ENCODE data around the gene CD247.
A peak's percentile ranks its signal among the peaks of the same experiment; 100 is the strongest.

Gene CD247

DNA sequence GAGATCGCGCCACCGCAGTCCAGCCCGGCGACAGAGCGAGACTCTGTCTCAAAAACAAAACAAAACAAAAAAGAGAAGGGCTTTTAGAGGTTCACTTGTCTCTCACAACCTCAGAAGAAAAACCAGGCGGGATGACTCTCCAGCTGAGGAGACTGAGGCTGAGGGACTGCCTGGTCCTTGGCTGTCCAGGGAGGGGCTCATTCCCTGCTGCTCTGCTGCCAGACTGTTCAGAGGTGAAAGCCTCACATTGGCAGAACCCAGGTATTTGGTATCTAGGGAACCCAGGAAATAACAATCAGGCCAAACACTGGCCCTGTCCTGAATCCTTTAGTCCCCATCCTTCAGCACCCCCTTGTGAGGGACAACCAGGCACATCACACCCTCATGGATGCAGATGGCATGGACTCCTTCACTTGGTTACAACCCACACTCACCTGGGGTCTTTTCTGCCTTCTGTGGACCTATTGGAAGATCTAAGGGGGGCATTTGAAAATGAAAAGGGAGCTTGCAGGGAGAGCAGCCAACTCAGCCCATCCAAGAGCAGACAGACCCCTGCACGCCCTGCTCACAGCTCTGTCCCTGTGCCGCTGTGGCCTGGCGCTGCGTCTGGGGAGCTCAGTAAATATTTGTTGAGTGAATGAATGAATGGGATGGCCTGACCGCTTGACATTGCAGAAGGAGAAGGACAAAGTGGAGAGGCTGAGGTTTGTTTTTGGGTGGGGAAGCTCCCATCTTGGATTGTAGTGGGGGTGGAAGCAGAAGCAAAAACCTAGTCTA, 33.4 kb downstream of the CD247 start:
- DNase-seq: no peak

DNA sequence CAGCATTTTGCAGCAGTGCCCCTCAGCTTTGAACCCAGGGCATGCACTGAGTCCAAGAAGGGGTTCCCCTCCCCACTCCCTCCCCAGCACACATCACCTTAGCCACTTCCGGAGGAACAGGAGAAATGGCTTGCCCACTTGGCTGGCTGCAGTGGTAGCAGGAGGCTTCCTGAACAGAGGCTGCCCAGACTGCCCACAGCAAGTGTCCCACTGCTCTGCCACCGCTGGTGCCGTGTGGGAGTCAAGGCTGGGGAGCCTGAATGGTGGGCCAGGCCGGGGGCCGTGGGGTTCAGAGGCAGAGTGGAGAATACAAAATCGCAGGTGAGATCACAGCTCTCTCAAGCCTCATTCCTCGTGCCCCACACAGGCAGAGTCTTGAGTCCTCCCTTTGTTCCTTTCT, 34.5 kb downstream of the CD247 start:
- DNase-seq: no peak

DNA sequence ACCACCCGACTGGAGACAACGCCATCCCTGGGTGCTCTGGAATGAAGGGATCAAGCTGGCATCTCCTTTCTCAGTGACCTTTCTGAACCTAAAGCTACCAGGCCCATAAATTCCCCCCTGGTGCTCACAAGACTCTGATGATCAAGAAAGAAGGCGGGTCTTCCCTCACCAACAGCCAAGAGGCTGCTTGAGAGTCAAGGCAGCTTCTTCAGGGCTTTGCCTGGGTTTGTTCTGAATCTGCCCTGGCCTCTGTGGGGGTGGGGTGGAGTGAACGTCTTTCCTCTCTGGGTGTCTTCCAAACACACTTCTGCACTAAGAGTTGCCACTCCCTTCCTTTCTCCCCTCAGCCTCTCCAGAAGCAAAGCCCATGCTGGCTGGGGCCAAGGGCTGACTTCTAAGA, 36.1 kb downstream of the CD247 start:
- DNase-seq: no peak

DNA sequence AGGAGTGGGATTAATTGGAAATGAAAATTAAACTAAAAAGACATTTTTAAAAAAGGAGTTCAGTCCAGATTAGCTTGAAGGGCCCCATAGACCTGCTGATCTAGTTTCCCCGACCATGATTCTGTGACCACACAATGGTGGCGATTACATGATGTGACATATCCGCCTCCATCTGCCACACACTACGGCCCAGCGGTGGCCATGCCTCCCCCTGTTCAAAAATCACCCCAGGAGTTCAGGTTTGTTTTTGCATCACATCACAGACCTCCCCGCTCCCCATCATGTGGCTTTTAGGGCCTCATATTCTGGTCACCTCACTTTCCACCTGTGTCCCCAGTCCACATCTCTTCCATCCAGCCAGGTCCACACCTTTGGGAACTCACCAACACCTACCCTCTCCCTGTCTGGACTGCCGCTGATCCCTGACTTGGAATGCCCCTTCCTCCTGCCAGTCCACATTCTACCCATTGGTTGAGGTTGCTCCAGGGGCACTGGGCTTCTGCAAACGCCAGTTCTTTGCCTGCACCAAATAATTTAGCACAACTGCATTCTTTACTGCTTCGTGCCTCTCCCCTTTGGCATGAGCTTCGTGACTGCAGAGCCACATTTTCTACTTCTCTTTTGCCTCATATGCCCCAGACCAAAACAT, 38.9 kb downstream of the CD247 start:
- DNase-seq: no peak

DNA sequence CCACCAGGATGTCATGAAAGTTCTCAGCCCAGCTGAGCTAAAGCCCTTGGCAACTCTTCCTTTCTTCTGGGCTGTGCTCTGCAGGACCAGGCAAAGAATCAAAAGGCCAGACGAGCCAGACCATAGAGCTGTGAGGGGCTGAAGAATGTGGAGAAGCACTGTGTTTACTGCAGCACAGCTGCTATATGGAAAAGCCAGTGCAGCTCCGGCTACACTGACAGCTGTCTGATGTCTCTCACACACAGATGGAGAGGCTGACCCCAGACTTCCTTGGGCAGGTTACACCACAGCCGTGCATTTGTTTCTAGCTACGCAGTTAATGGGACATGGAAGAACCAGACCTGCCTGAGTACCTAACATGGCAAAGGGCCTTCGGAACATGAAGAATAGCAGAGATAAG, 40.3 kb downstream of the CD247 start:
- DNase-seq: peak; percentile 28

DNA sequence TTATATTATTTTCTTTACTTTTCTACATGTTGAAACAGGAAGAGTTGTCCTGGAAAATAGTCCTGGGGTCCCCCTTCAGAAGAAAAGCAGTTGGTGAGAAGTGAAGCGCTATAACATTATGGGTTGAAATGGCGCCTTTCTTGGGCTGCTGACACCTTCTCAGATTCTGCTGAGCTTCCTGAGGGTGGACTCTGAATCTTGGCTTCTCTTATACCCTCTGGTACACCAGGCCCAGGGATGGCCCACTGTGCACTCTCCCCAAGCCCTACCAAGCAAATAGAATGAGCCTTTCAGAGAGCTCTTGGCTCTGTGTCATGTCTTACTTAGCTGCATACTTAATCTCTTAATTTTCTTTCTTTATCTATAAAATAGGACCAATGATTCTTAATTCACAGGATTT, 42.3 kb downstream of the CD247 start:
- no peak for DNase-seq

DNA sequence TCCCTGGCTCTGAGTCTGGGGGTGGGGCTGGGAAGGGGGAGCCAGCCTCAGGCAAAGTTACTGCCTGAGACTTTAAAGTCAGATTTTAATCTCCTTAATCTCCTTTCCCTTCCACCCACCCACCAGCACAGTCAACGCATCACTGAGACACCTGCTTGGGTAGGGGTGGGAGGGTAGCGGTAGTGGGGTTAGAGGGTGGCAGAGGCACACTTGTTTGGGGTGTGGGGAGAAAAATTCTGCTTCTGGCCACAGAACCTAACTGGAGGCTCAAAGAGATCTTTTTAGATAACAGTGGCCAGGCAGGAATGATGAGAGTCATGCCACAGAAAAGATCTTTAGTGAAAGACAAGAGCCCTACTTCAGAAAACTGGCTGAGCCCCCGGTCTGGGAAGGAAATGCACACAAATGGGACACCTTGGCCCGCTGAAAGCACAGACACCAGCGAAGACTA, 44.1 kb downstream of the CD247 start:
- DNase-seq: no peak

DNA sequence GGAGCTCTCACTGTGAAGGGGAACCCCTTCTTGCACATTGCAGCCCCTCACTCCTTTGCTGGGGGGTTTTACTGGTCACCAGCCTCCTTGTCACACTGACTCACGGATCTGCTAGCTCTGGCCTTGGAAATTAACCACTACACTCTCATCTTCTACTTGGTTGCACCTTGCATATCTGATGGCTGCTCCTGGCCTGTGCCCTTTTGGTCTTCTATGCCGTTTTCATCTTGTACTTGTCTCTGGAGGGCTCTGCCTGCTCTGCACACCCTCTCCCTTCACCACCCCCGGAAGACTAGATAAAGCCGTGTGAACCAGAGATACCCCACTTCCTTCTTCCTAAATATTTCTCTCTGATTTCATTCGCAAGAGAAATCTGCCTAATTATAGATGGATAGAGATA, 44.6 kb downstream of the CD247 start:
- DNase-seq: no peak

DNA sequence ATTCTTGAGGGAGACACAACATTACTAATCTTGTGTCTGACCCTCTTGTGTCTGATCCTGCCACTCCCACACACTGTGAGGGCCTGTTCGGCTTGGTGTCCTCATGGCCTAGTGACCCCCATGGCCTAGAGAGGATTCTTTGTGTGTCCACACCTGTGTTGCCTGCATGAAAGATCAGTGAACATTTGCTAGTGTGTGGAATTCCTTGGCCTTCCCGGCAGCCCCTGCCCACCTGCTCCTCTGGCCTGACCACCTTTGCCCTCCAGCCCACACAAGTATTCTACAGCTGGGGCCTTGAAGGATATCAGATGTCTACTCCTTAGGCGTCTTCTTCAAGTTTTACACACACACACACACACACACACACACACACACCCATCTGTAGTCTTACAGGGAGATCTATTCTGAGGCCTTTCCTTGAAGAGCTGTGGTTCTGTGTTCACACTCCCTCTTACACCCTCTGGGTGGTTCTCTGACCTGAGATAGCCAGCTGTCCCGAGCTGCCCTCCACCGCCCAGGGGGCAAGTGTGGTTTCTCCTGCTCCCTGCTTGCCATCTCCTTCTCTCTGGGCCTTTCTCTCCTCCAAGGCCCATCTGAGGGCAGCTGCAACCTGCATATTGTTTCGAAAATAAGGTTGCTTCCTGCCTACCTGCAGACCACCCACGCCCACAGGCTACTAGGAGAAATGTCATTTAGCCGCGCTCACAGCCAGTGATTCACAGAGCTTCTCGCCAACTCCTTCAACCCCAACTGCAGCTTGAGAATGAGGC, 45.4 kb downstream of the CD247 start:
- DNase-seq: no peak

DNA sequence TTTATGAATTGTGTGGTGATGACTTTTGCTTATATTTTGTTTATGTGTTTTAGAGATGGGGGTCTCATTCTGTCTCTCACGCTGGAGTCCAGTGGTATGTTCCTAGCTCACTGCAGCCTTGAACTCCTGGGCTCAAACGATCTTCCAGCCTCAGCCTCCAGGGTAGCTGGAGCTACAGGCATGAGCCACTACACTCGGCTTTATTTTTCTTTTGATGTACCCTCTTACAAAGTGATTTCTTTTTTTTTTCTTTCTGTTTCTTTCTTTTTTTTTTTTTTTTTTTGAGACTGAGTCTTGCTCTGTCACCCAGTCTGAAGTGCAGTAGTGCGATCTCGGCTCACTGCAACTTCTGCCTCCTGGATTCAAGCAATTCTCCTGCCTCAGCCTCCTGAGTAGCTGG, 46.8 kb downstream of the CD247 start:
- no peak for DNase-seq

DNA sequence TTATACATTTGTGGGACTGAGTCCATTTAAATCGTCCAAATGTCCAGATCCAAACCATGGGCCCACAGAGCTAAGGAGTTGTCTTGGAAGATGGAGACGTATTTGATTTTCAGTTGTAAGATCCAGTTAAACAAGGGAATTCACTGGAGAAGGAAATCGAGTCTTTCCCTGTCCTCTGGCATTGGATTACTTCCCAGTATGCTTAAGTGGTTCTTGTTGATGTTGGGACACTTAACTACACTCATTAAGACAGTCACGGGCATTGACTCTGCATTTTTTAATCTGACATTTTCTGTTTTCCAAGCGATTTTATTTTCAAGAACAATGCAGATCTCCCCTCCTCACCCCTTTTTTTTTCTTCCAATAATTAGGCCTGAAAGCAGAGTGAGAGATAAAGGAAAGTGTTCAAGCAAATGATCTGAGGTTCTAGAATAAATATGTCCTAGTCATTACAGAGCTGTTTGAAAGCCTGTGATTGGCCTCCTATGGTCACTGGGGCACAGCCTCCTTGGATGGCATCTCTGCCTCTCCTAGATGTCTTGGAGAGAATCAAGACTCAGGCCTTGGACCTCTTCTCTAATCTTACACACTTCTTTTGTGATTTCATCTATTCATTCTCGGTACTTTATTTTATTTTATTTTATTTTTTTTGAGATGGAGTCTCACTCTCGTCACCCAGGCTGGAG, 48.9 kb downstream of the CD247 start:
- DNase-seq: no peak

DNA sequence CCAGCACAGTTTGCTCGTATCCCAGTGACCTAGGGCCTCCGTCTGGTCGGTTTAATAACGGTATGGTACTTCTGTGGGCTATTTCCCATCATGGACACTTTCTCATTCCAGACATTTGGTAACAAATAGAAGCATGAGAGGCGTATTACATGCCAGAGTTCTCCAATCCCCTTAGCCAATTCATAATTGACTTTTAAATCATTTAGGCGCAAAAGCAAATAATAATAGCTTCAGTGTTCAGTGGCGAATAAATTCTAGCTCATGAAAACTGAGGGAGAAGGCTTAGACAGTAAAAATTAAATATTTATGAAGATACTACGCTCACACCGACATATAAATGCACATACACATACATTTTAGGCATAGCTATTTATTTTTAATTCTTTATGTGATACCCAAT, 50.6 kb downstream of the CD247 start:
- DNase-seq: no peak

DNA sequence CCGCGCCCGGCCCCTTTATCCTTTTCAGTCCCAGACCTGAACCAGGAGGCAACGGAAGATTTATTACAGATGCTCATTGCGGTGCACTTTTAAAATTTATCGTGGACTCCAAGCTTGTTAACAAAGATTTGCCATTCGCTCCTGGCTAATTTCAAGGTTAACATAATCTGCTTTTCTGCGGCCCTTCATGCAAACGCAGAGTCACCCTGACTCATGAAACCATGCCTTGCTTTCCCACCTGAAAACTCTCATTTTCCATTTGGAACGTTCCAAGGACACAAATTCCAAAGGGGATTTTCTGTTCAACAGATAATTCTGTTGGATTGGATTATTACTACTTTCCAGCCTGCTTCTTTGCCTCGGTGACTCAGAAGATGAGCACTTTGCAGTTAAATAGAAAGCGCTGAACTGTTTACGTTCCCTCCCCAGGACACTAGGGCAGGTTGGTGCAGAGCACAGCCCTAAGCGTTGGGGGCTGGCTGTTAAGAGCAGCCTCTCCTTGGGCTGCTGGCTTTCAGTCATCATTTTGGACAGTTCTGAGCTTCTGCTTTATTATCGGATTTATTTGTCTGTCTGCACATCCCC, 51.1 kb downstream of the CD247 start:
- no peak for DNase-seq

DNA sequence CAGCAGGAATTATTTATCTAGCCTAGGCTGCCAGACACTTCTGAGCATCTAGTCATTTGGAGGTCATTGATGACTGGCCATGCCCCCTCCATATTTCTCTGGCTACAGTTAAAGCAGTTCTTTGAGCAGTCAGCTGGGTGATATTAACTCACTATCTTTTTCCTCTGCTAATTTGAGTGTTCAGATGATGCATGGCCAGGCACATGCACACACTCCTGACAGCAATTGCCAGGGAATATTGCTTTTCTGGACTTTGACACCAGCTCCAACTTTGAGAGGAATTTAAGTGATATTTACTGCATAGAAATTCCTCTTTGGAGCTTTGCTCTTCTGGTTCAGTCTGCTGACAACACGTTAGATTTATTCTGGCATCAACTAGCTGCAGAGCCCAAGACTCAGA, 52.6 kb downstream of the CD247 start:
- no peak for DNase-seq

DNA sequence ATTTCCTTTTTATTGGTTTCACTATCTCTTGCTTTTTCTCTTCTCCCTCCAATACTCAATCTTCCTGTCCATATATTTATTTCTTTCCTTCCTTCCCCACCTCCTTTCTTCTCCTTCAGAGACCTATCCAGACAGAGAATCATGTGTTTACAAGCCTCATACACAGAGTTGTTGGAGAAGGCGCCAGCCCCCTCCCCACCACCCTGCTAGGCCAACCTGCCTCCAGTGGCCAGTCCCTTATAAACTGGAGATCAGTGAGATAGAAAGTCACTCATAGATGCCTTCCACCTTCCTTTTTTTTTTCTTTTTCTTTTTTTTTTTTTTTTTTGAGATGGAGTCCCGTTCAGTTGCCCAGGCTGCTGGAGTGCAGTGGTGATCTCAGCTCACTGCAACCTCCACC, 53.3 kb downstream of the CD247 start:
- DNase-seq: no peak

DNA sequence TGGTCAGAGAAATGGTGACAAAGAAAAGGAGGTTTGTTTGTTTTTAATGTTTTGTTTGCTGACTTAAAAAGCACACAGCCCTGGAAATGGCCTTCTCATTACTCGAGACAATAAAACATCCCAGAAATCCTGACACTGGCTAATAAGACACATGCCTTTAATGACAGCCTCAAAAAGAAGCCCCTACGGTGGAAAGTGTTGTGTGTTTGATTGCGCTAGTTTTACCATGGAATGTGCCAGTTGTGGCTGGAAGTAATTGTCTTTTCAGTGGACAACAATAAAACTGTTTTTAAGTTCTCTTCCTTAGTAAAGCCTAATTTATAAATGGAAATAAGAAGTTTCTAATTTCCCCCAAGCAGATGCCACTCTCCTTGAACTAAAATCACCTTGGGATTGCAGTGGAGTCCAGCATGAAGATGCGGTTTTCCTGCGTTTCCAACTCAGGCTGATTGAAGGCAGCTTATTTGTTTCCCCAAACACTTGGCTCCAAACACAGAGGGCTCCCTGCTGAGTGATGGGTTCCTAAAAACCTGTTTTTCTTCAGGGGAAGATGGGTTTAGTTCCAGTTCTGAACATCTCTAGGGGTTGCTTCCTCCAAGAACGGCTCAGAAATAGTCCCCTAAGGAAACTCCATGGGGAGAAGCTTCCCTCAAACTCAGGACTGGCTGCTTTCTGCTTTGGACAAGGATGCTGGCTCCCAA, 54.3 kb downstream of the CD247 start:
- DNase-seq: no peak

DNA sequence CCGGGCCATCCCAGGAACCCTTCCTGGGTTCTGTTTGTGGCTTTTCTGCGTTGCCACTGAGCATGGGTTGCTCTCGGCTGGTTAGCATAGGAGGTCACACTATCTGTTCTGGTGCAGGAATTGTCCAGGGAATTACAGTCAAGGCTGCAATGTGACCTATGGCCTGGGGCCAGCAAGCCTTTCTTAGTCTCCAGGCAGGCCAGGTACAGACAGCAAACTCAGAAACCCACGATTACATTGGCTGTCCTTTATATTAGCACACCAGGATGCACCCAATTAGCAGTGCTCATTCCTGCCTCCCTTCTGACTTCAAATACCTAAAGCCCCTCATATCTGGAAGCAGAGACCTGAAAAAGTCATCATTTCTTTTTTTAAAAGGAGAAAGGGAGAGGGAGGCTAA, 55.2 kb downstream of the CD247 start:
- no peak for DNase-seq

DNA sequence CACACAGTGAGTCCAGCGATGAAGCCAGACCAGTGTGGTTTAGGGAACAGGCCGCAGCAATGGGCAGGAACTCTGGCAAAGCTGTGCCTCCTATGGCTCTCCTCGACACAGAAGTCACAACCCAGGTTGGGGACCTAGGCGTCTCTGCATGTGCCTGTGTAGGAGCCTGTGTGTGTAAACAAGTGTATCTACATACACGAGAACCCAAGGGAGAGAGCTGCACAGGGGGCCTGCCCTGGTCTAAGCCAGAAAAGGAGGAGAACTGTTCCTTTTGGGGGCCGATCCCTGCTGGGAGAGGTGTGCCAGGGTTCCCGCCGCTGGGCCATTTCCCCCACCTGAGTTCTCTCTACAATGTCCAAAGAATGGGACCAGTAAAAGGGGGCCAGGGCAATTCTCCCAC, 56.0 kb downstream of the CD247 start:
- DNase-seq: no peak

DNA sequence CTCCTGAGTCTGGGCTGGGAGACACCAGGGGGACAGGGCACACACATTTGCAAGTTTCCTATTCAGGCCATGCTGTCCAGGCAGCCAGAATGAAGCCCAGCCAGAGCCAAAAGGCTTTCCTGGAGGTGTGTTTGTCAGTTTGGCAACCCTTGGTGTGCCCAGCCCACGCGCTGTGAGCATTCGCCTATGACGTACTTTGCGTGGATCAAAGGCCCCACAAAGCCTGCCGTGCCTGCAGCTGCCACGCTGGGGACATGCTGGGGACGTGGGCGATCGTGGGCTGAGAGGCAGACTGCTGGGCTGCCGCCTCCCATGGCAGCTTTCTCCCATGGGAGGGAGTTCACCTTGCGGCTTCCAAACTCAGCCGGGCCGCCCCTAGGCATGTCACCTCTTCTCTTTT, 57.5 kb downstream of the CD247 start:
- no peak for DNase-seq

DNA sequence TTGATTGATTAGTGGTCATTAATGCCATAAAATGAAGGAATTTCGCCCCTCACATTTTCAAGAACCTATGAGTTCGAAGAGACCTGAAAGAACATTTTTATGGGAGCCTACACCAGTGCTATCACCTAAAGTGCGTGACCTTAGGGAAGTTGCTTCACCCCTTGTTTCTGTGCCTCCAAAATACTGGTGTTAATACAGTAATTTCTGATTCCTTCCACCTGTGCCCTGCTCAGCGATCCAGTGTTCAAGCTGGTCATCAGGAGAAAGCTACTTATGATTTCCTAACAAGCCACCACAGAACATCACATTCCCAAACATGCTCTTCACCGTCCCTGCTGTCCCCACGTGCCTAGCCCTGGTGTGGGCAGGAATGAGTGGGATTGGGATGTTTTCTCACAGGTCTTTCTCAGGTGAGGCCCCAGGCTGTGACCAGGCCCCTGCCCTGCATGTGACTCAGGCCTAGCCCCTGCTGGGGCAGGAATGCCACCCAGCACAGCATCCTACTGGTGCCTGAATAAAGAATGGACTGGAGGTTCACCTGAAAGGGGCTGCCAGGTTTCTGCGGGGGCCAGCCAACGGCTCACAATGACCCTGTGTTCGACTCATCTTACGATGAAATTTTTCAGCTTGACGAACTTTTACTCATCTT, 60.3 kb downstream of the CD247 start:
- no peak for DNase-seq

DNA sequence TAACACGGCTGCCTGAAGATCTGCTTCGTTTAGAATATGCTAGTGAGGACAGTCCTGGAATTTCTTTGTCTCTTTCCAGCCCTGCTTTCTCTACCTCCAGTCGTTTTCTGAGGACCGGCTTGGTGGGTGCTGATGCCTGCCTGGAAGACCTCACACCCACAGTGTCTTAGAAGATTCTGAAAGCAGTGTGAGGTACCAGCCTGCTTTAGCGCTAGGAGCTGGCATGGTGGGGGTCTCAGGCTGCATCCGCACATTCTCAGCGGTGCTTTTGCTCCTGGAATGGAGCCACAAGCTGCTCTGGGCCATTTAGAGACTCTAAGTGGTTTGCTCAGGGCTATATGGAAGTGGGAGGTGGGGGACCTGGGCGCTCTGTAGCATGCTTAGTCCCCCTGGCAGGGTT, 61.4 kb downstream of the CD247 start:
- DNase-seq: no peak

DNA sequence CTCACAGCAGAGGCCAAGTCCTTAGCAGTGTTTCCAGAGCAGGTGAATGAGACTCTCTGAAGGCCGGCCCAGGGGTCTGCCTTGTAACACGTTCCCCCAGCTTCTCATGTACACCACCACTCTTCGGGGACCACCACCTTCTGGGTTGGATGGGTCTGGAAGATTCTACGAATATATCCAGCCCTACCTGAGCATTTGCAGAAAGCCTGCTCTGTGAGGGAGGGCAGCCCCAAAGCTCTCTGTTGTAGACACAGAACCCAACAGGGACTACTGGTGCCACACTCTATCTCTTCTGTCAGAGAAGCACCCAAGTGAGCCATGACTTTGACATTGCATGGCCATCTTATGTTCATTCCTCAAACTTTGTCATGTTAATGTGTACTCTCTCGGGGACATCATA, 61.8 kb downstream of the CD247 start:
- no peak for DNase-seq
